T-cell (primary cell): ENCODE data around the gene CD300LB. TPM values are rescaled to one million over a fixed set of nuclear protein-coding genes. Genes with fewer than 3 reads are reported as not detected.
A peak's percentile ranks its signal among the peaks of the same experiment; 100 is the strongest.

Source experiments
- ATAC-seq, 4 experiments: fragments of 200-7000 bp in 3 of 4; fragments of 150-1000 bp in 1 of 4; cut with Tn5 transposase; replicated peaks in 1 of 4; 1 replicate in 3 of 4; 2 replicates in 1 of 4; pipeline ENCODE4 v1.10.0; 2021; ENCODE audit warnings: moderate library complexity in 3 of 4, mild to moderate bottlenecking in 2 of 4, moderate number of reproducible peaks in 1 of 4
- CTCF ChIA-PET, 2 donors: fragments of 300-600 bp; sonication (Branson Sonifier 250); formaldehyde crosslinking; loops; one replicate each; lab custom pipeline; 2022; ENCODE audit warnings: antibody characterized with exemption in 2 of 2; lab: Charles Lee
- POLR2A ChIA-PET, 2 donors: fragments of 300-600 bp; sonication (Branson Sonifier 250); formaldehyde crosslinking; loops; one replicate each; lab custom pipeline; 2022; ENCODE audit warnings: antibody characterized with exemption in 2 of 2; lab: Charles Lee
- DNase-seq, 35 experiments: peaks; one replicate each; pipeline versions ENCODE4 v3.0.0 to v3.0.0-alpha.2; 2013 to 2023
- H3K27ac ChIP-seq: one replicate; pipeline ENCODE4 v1.5.1; 2013; ENCODE audit warnings: low read length
- H3K27me3 ChIP-seq, 2 experiments: replicated peaks in 1 of 2; 1 replicate in 1 of 2; 2 replicates in 1 of 2; pipeline versions ENCODE4 v1.6.1 to v1.7.0; 2013; ENCODE audit warnings: low read length in 1 of 2, mixed read lengths in 1 of 2; ENCODE audit not compliant: control insufficient read depth in 2 of 2, insufficient read depth in 2 of 2; ENCODE audit errors: extremely low read depth in 1 of 2
- H3K36me3 ChIP-seq, 2 donors: 1 replicate in 1 of 2; 2 replicates in 1 of 2; pipeline versions ENCODE4 v1.6.1 to v1.7.0; 2013; ENCODE audit warnings: low read length in 1 of 2; ENCODE audit not compliant: control insufficient read depth in 2 of 2, insufficient read depth in 1 of 2; ENCODE audit errors: extremely low read depth in 1 of 2
- H3K4me1 ChIP-seq, 2 experiments: 1 replicate in 1 of 2; 2 replicates in 1 of 2; pipeline versions ENCODE4 v1.6.1 to v1.7.0; 2013; ENCODE audit warnings: low read length in 2 of 2, mixed read lengths in 1 of 2; ENCODE audit not compliant: insufficient read depth in 2 of 2, control insufficient read depth in 1 of 2; ENCODE audit errors: extremely low read depth in 1 of 2
- H3K4me3 ChIP-seq, 2 donors: 1 replicate in 1 of 2; 2 replicates in 1 of 2; pipeline versions ENCODE4 v1.5.1 to v1.7.0; 2013; ENCODE audit warnings: mild to moderate bottlenecking in 2 of 2, low read length in 1 of 2, moderate library complexity in 1 of 2; ENCODE audit not compliant: control insufficient read depth in 1 of 2; ENCODE audit errors: extremely low read depth in 1 of 2
- H3K9me3 ChIP-seq: 2 replicates; pipeline ENCODE4 v1.7.0; 2013
- H3K27ac Mint-ChIP-seq, 2 donors: one replicate each; pipeline ENCODE4 v1.8.0; 2020 to 2021; ENCODE audit warnings: mild to moderate bottlenecking in 2 of 2, mixed read lengths in 2 of 2
- H3K27me3 Mint-ChIP-seq, 2 donors: one replicate each; pipeline ENCODE4 v1.8.0; 2021 to 2022; ENCODE audit warnings: mixed read lengths in 2 of 2
- H3K36me3 Mint-ChIP-seq: one replicate; pipeline ENCODE4 v1.8.0; 2021; ENCODE audit warnings: mixed read lengths
- H3K4me1 Mint-ChIP-seq, 3 donors: one replicate each; pipeline ENCODE4 v1.8.0; 2020 to 2022; ENCODE audit warnings: mixed read lengths in 3 of 3, mild to moderate bottlenecking in 1 of 3
- H3K4me3 Mint-ChIP-seq, 3 donors: one replicate each; pipeline ENCODE4 v1.8.0; 2020 to 2022; ENCODE audit warnings: mild to moderate bottlenecking in 3 of 3, mixed read lengths in 3 of 3, moderate library complexity in 3 of 3
- H3K9me3 Mint-ChIP-seq, 3 donors: one replicate each; pipeline ENCODE4 v1.8.0; 2020 to 2022; ENCODE audit warnings: mixed read lengths in 3 of 3
- WGBS: methylation state at CpG from one replicate; pipeline ENCODE4 v1.1.5; 2013; ENCODE audit warnings: missing lambda C conversion rate; ENCODE audit not compliant: insufficient coverage; 5-methylcytosine and 5-hydroxymethylcytosine counted together
- total RNA-seq, 35 experiments: library from RNA in 6 of 35; stranded (reverse) in 6 of 35; fragments of 120-200 nt in 1 of 35; gene quantifications; one replicate each; pipeline versions ENCODE4 v1.2.1 to v1.2.4 and lab custom pipeline; 2013 to 2026

The CD300LB gene
- total RNA-seq, 5 donors from 2014 or later (not counting 1 experiment from before 2014, with no cell fraction given): not detected

DNA sequence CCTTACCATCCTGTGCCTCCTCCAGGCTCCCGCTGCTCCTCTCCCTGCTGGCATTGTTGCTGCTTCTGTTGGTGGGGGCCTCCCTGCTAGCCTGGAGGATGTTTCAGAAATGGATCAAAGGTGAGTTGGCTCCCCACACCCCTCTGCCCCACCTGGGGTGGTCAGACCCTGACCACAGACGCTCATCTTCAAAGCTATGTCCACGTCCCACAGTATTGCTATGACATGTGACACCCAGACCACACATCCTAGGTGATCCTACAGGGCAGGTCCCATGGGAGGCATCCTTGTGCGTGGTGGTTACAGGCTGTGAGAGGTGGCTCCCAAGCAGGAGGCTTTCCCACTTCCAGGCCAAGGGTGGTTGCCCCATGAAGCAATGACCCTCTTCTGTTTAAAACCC, 53.9 kb downstream of the CD300LB start:
- WGBS: no CpG with 5 or more reads among the region's 4 CpGs
- no peak for DNase-seq
- POLR2A ChIA-PET: no interaction called here

GRCh38 chr17:74475189-74475588, 56.1 kb downstream of the CD300LB start:
- ATAC-seq: no peak
- POLR2A ChIA-PET: interaction anchor here in 1 of 2 donors (0.8 kb wide), 1 partner anchor 66 kb away, joined by 5 read pairs; no protein-coding TSS in a partner anchor

More for the DNA sequence above, 53.9 kb downstream of the CD300LB start:
- Mint-ChIP-seq H3K4me1 (peaks cover 54 to 77% (median 66%) of the 10 kb centered on the region in 3 donors), H3K9me3 (peaks cover 0 to 8% (median 5%) of the 10 kb centered on the region in 3 donors), H3K27ac (peak overlapping the region; percentile 83 to 86), H3K27me3 (no peaks in the 10 kb centered on the region), H3K4me3 (no peak overlapping the region), H3K36me3 (peaks cover 54% of the 10 kb centered on the region)
- Histone ChIP-seq H3K4me3 (no peak overlapping the region), H3K27me3 (no peaks in the 10 kb centered on the region), H3K4me1 (peaks cover 17 to 88% of the 10 kb centered on the region in 2 experiments), H3K27ac (peak overlapping the region; percentile 5), H3K9me3 (no peaks in the 10 kb centered on the region), H3K36me3 (peaks cover 0 to 30% of the 10 kb centered on the region in 2 donors)
- CTCF ChIA-PET: no interaction called here
- ATAC-seq: no peak

GRCh38 chr17:74474043-74474792, 57.1 kb downstream of the CD300LB start:
- peaks cover 12 to 78% of the 10 kb centered on the region in 2 experiments for H3K4me1 ChIP-seq
- ChIA-PET CTCF (no interaction called here), POLR2A (no interaction called here)
- DNase-seq: peak in 25 of 35 experiments; percentile 23 to 62 (median 42)
- peak; percentile 51 to 76 (median 58) for ATAC-seq
- no peaks in the 10 kb centered on the region for H3K27me3 ChIP-seq
- peak overlapping the region; percentile 65 for H3K27ac ChIP-seq
- Mint-ChIP-seq H3K27ac (peak overlapping the region; percentile 84), H3K36me3 (peaks cover 57% of the 10 kb centered on the region), H3K4me1 (peaks cover 60 to 80% (median 66%) of the 10 kb centered on the region in 3 donors), H3K4me3 (peak overlapping the region in 2 of 3 donors; percentile 28 to 72), H3K9me3 (peaks cover 0 to 8% (median 5%) of the 10 kb centered on the region in 3 donors), H3K27me3 (no peaks in the 10 kb centered on the region)
- peaks cover 0 to 20% of the 10 kb centered on the region in 2 donors for H3K36me3 ChIP-seq
- WGBS: 46% methylated on average over 7 of the region's 9 CpGs
- no peaks in the 10 kb centered on the region for H3K9me3 ChIP-seq
- no peak overlapping the region for H3K4me3 ChIP-seq

More at GRCh38 chr17:74475189-74475588, 56.1 kb downstream of the CD300LB start:
- Mint-ChIP-seq H3K9me3 (peaks cover 0 to 8% (median 5%) of the 10 kb centered on the region in 3 donors), H3K4me3 (peak overlapping the region in 1 of 3 donors; percentile 72), H3K4me1 (peaks cover 65 to 82% (median 70%) of the 10 kb centered on the region in 3 donors), H3K27ac (peak overlapping the region; percentile 22 to 43), H3K27me3 (no peaks in the 10 kb centered on the region), H3K36me3 (peaks cover 54% of the 10 kb centered on the region)
- Histone ChIP-seq H3K27ac (peak overlapping the region; percentile 6), H3K27me3 (no peaks in the 10 kb centered on the region), H3K9me3 (no peaks in the 10 kb centered on the region), H3K4me3 (no peak overlapping the region), H3K36me3 (peaks cover 0 to 23% of the 10 kb centered on the region in 2 donors), H3K4me1 (peaks cover 17 to 87% of the 10 kb centered on the region in 2 experiments)
- CTCF ChIA-PET: no interaction called here
- WGBS: 100% methylated on average over 1 of the region's 4 CpGs
- no peak for DNase-seq

GRCh38 chr17:74473294-74473693, 58.0 kb downstream of the CD300LB start:
- Mint-ChIP-seq H3K36me3 (peaks cover 53% of the 10 kb centered on the region), H3K27me3 (no peaks in the 10 kb centered on the region), H3K27ac (peak overlapping the region; percentile 84), H3K9me3 (peaks cover 0 to 8% (median 5%) of the 10 kb centered on the region in 3 donors), H3K4me3 (peak overlapping the region in 1 of 3 donors; percentile 72), H3K4me1 (peaks cover 53 to 74% (median 57%) of the 10 kb centered on the region in 3 donors)
- H3K4me1 ChIP-seq: peaks cover 8 to 73% of the 10 kb centered on the region in 2 experiments
- H3K9me3 ChIP-seq: no peaks in the 10 kb centered on the region
- peak overlapping the region; percentile 65 for H3K27ac ChIP-seq
- ATAC-seq (no peak), DNase-seq (no peak)
- H3K27me3 ChIP-seq: no peaks in the 10 kb centered on the region
- ChIA-PET CTCF (no interaction called here), POLR2A (no interaction called here)
- WGBS: 86% methylated on average over 4 of the region's 8 CpGs
- no peak overlapping the region for H3K4me3 ChIP-seq
- peaks cover 0 to 20% of the 10 kb centered on the region in 2 donors for H3K36me3 ChIP-seq

DNA sequence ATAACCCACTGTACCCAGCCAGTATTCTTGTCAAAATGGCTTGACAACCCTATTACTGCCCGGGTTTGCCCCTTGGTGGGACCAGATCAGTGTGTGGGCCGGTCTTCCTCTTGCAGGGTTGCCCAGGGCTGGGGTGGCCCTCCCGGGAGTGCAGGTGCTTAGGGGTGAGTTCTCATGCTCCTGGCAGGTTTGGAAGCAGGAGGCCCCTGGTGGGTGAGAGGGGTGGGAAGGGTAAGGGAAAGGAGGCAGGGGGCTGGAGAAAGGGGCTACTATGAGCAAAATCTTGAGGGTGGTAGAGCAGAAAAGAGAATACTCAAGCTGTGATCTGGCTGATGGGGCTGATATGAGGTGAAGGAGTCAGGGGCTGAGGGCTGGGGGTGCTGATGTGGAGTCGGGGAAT, 58.4 kb downstream of the CD300LB start:
- Histone ChIP-seq H3K4me3 (no peak overlapping the region), H3K9me3 (no peaks in the 10 kb centered on the region), H3K27me3 (no peaks in the 10 kb centered on the region), H3K36me3 (peaks cover 0 to 20% of the 10 kb centered on the region in 2 donors), H3K4me1 (peaks cover 8 to 72% of the 10 kb centered on the region in 2 experiments), H3K27ac (peak overlapping the region; percentile 65)
- H3K36me3 Mint-ChIP-seq: peaks cover 53% of the 10 kb centered on the region
- DNase-seq (no peak), ATAC-seq (no peak)
- ChIA-PET CTCF (no interaction called here), POLR2A (interaction anchor here in 1 of 2 donors (1.0 kb wide), 1 partner anchor 9 kb away, joined by 5 read pairs; no protein-coding TSS in a partner anchor)
- H3K4me3 Mint-ChIP-seq: peak overlapping the region in 1 of 3 donors; percentile 72
- peak overlapping the region; percentile 11 to 15 for H3K27ac Mint-ChIP-seq
- H3K9me3 Mint-ChIP-seq: peaks cover 0 to 8% (median 5%) of the 10 kb centered on the region in 3 donors
- H3K27me3 Mint-ChIP-seq: no peaks in the 10 kb centered on the region
- 84% methylated on average over 4 of the region's 4 CpGs for WGBS
- H3K4me1 Mint-ChIP-seq: peaks cover 49 to 70% (median 53%) of the 10 kb centered on the region in 3 donors

GRCh38 chr17:74471341-74471740, 59.9 kb downstream of the CD300LB start:
- H3K4me1 Mint-ChIP-seq: peaks cover 53 to 69% (median 56%) of the 10 kb centered on the region in 3 donors

More at GRCh38 chr17:74471341-74471740, 59.9 kb downstream of the CD300LB start:
- H3K36me3 ChIP-seq: peaks cover 0 to 18% of the 10 kb centered on the region in 2 donors
- peaks cover 12 to 71% of the 10 kb centered on the region in 2 experiments for H3K4me1 ChIP-seq
- no peaks in the 10 kb centered on the region for H3K9me3 ChIP-seq
- ATAC-seq: no peak
- ChIA-PET POLR2A (no interaction called here), CTCF (interaction anchor here in 1 of 2 donors (0.7 to 1.0 kb wide), 2 partner anchors 14 to 180 kb away, joined by 3 read pairs; no protein-coding TSS in a partner anchor)
- peaks cover 0 to 8% (median 2%) of the 10 kb centered on the region in 3 donors for H3K9me3 Mint-ChIP-seq
- no peak overlapping the region for H3K4me3 ChIP-seq
- WGBS: 83% methylated on average over 1 of the region's 3 CpGs
- H3K36me3 Mint-ChIP-seq: peaks cover 44% of the 10 kb centered on the region
- peak overlapping the region; percentile 53 for H3K27ac ChIP-seq
- peak overlapping the region in 2 of 3 donors; percentile 0 to 6 for H3K4me3 Mint-ChIP-seq
- no peaks in the 10 kb centered on the region for H3K27me3 Mint-ChIP-seq
- peak overlapping the region; percentile 54 to 84 for H3K27ac Mint-ChIP-seq
- DNase-seq: no peak
- H3K27me3 ChIP-seq: no peaks in the 10 kb centered on the region
